ENCODE data around the gene TMEM205.
"Not testable (repeated sequence)": the region's sequence is repeated elsewhere in the genome, so short reads cannot be mapped to it uniquely, and the experiment has no call there.

Gene TMEM205

DNA sequence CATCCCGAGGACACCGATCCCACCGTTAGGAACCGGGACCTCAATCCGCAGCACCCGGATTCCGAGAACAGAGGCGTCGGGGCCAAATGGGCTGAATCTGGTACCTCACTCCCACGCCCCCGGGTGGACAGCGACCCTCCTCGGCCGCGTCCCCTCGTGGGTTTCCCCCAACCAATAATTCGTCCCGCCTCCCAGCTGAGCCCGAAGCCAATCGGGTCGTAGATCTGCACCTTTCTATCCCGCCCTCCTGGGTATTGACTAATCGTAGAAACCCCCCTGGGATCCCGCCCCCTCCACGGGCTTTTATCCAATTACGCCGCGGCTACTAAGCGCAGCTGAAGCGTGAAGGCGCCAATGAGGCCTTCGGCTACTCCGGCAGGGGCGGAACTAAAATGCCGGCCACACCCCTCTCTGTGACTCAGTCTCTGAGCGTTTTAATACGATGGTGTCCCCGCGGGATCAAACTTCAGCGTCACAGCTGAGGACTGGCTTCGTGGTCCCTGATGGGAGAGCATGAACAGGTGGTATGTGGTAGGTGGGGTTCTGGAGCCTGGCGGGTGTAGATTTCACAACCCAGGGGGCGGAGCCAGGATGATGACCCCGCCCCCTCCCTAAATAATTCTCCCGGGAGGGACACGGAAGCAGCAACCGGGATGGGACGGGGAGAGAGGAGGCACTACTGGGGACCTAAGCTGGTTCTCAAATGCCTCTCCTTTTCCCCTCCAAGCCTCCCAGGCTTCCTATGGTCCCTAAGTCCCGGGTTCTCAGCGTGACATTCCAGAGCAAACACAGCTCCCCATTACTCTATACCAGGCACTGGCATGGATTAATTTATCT, at the start of gene TMEM205, which contains the start of gene CCDC159:
TMEM205 (minus strand) TSS at position 165 of the 837 bp plus-strand sequence. CDS start 649 bp downstream, outside the sequence.
CCDC159 (plus strand) TSS at position 416 of the 837 bp plus-strand sequence; CDS start at position 504, 88 bp downstream.
- Mint-ChIP-seq H3K4me3 (peak within 1 kb of the TSS; percentile 99), H3K27ac (peak within 1 kb of the TSS; percentile 99), H3K4me1 (peaks cover 40% of the 10 kb centered on the region), H3K9me3 (peaks cover 4% of the 10 kb centered on the region), H3K36me3 (peaks cover 24% of the 10 kb centered on the region)
- peak; percentile 88 to 97 for DNase-seq (ENCODE audit: low spot score in 2 of 2)
- peak; percentile 97 for ATAC-seq

- no peak for ATAC-seq
- H3K27ac Mint-ChIP-seq = no peak overlapping the region
- H3K4me1 Mint-ChIP-seq = peaks cover 4% of the 10 kb centered on the region
- H3K9me3 Mint-ChIP-seq = no peaks in the 10 kb centered on the region
- no peak overlapping the region for H3K4me3 Mint-ChIP-seq
- H3K36me3 Mint-ChIP-seq = no peaks in the 10 kb centered on the region
- DNase-seq (ENCODE audit: low spot score in 2 of 2) = no peak
Observed at GRCh38 chr19:11390933-11391680, 45.0 kb upstream of the TMEM205 start.

- H3K4me1 Mint-ChIP-seq = peaks cover 3% of the 10 kb centered on the region
- no peaks in the 10 kb centered on the region for H3K9me3 Mint-ChIP-seq
- DNase-seq (ENCODE audit: low spot score in 2 of 2) (no peak), ATAC-seq (no peak)
- no peaks in the 10 kb centered on the region for H3K36me3 Mint-ChIP-seq
- no peak overlapping the region for H3K27ac Mint-ChIP-seq
- H3K4me3 Mint-ChIP-seq = no peak overlapping the region
Observed at GRCh38 chr19:11390359-11390758, 44.3 kb upstream of the TMEM205 start.

- Mint-ChIP-seq H3K4me1 (peaks cover 9% of the 10 kb centered on the region), H3K9me3 (no peaks in the 10 kb centered on the region), H3K4me3 (no peak overlapping the region), H3K27ac (no peak overlapping the region), H3K36me3 (no peaks in the 10 kb centered on the region)
- ATAC-seq (no peak), DNase-seq (ENCODE audit: low spot score in 2 of 2) (no peak)
Observed at GRCh38 chr19:11387162-11388034, 41.3 kb upstream of the TMEM205 start.

DNA sequence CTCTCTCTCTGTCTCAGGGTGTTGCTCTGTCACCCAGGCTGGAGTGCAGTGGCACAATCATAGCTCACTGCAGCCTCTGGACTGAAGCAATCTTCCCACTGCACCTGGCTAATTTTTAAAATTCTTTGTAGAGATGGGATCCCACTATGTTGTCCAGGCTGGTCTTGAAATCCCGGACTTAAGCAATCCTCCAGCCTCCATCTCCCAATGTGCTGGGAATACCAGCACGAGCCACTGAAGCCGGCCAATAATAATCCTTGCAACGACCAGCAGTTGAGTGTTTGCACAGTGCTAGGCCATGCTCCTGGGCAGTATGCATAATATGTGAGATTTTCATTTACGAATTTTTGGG, 38.7 kb upstream of the TMEM205 start:
- Mint-ChIP-seq H3K4me3 (no peak overlapping the region), H3K27ac (no peak overlapping the region), H3K36me3 (peaks cover 13% of the 10 kb centered on the region), H3K4me1 (peaks cover 26% of the 10 kb centered on the region), H3K9me3 (no peaks in the 10 kb centered on the region)
- ATAC-seq = no peak
- no peak for DNase-seq (ENCODE audit: low spot score in 2 of 2)

- no peaks in the 10 kb centered on the region for H3K9me3 Mint-ChIP-seq
- DNase-seq (ENCODE audit: low spot score in 2 of 2) (no peak), ATAC-seq (no peak)
- H3K27ac Mint-ChIP-seq = no peak overlapping the region
- H3K36me3 Mint-ChIP-seq = peaks cover 16% of the 10 kb centered on the region
- H3K4me1 Mint-ChIP-seq = peaks cover 30% of the 10 kb centered on the region
- H3K4me3 Mint-ChIP-seq = peak overlapping the region; percentile 83
Observed at GRCh38 chr19:11383706-11384048, 37.6 kb upstream of the TMEM205 start.

DNA sequence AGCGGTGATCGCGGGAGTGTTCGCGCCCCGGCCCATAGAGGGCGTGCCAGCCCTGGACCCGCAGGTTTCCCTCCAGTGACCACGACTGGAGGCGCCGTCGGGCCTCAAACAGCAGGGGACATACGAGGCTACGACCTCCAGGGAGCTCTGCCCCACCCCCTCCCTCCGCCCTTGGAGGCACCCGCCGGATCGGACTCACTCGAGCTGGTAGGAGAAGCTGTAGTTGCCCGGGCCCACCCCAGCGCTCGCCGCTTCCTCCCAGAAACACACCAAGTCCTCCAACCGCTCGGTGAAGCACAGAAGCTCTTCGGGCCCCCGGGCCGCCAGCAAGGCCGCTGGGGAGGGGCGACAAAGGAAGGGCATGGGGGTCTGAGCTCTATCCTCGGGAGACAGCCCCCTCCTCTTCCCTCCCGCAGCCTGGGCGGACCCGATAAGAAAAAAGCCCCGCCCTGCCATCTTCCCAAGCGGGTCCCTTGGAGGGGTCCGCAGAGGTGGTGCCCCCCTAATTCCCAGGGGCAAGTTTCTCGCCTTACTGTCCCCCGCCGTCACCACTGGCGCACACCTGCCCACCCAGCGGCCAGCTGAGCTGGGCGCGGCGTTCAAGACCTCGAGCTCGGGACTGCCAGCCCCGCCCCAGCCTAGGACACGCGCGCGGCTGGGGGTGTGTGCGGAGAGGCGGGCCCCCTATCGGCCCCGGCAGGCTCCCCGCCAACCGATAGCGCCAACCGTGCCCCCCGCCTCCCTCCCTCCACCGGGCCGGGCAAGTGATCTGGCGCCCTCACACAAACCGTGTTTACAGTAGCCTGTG, 37.0 kb upstream of the TMEM205 start:
- Mint-ChIP-seq H3K36me3 (peaks cover 22% of the 10 kb centered on the region), H3K4me1 (peaks cover 36% of the 10 kb centered on the region), H3K9me3 (no peaks in the 10 kb centered on the region), H3K27ac (peak overlapping the region; percentile 63), H3K4me3 (peak overlapping the region; percentile 83)
- peak; percentile 47 to 77 for DNase-seq (ENCODE audit: low spot score in 2 of 2)
- ATAC-seq = no peak

DNA sequence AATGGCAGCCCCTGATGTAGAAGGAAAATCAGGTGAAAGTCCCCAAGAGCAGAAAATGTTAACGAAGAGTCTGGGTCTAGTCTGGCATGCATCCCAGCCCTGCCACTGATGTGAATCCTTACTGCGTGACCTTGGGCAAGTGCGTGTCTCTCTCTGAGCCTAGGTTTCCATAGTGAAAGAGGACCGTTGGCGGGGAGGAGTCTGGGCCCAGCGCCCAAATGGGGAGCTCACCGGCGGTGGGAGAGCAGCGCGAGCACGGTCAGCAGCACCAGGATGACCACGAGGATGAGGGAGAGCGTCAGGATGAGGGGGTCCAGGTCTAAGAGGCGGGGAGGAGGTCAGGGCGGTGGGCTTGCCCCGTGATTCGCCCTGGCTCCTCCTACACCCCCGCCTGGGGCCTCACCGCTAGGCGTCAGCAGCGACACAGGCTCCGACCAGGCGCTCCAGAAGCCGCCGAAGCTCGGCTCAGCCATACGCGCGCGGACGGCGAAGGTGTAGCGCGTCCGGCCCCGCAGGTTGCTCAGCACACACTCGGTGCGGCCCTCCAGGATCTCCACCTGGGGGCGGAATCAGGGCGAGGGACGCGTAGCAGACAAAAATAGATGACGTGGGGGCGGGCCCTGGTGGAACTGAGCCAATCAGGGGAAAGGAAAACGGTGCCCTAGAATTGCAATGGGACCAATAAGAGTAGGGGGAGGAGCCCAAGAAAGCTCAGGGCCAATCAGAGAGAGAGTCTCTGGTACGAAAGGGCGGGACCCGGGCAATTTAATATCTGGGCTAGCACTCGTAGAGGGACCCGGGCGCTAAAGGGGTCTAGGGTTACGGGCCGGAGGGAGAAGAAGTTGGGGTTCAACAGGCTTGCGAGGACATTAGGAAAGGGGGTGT, 34.8 kb upstream of the TMEM205 start:
- peak overlapping the region; percentile 83 for H3K4me3 Mint-ChIP-seq
- H3K36me3 Mint-ChIP-seq = peaks cover 41% of the 10 kb centered on the region
- no peaks in the 10 kb centered on the region for H3K9me3 Mint-ChIP-seq
- H3K27ac Mint-ChIP-seq = peak overlapping the region; percentile 96
- ATAC-seq (peak; percentile 87), DNase-seq (ENCODE audit: low spot score in 2 of 2) (peak; percentile 84 to 98)
- peaks cover 53% of the 10 kb centered on the region for H3K4me1 Mint-ChIP-seq

DNA sequence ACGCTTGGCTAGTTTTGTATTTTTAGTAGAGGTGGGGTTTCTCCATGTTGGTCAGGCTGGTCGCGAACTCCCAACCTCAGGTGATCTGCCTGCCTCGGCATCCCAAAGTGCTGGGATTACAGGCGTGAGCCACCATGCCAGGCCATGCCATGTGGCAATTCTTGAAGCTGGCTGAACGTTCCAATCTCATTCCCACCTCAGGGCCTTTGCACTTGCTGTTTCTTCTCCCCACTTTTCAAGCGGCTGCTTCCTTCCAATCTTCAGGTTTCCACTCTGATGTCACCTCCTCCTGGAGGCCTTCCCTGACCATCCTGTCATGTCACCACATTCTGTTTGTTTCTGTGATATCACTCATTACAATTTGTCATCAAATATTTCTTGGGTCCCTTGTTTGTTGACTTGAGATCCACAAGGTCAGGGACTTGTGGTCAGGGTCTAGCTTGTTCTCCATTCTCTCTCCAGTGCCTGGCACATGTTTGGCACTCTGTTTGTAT, 33.8 kb upstream of the TMEM205 start:
- DNase-seq (ENCODE audit: low spot score in 2 of 2) = no peak
- H3K27ac Mint-ChIP-seq = peak overlapping the region; percentile 96
- H3K36me3 Mint-ChIP-seq = peaks cover 46% of the 10 kb centered on the region
- H3K4me3 Mint-ChIP-seq = peak overlapping the region; percentile 83
- no peaks in the 10 kb centered on the region for H3K9me3 Mint-ChIP-seq
- H3K4me1 Mint-ChIP-seq = peaks cover 58% of the 10 kb centered on the region
- no peak for ATAC-seq

DNA sequence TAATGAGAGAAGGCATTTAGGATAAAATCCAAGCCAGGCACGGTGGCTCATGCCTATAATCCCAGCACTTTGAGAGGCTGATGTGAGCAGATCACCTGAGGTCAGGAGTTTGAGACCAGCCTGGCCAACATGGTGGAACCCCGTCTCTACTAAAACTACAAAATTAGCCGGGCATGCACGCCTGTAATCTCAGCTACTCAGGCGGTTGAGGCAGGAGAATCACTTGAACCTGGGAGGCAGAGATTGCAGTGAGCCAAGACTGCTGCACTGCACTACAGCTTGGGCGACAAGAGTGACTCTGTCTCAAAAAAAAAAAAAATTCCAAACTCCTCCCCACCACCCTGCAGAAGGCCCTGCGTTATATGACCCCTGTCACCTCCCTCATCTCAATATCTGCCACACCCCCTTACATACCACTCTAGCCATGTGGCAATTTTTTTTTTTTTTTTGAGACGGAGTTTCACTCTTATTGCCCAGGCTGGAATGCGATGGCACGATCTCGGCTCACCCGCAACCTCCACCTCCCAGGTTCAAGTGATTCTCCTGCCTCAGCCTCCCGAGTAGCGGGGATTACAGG, 33.3 kb upstream of the TMEM205 start:
- peak overlapping the region; percentile 83 for H3K4me3 Mint-ChIP-seq
- not testable (repeated sequence) for ATAC-seq; DNase-seq (ENCODE audit: low spot score in 2 of 2); H3K27ac Mint-ChIP-seq; H3K9me3 Mint-ChIP-seq
- H3K36me3 Mint-ChIP-seq = peaks cover 46% of the 10 kb centered on the region
- H3K4me1 Mint-ChIP-seq = peaks cover 58% of the 10 kb centered on the region

DNA sequence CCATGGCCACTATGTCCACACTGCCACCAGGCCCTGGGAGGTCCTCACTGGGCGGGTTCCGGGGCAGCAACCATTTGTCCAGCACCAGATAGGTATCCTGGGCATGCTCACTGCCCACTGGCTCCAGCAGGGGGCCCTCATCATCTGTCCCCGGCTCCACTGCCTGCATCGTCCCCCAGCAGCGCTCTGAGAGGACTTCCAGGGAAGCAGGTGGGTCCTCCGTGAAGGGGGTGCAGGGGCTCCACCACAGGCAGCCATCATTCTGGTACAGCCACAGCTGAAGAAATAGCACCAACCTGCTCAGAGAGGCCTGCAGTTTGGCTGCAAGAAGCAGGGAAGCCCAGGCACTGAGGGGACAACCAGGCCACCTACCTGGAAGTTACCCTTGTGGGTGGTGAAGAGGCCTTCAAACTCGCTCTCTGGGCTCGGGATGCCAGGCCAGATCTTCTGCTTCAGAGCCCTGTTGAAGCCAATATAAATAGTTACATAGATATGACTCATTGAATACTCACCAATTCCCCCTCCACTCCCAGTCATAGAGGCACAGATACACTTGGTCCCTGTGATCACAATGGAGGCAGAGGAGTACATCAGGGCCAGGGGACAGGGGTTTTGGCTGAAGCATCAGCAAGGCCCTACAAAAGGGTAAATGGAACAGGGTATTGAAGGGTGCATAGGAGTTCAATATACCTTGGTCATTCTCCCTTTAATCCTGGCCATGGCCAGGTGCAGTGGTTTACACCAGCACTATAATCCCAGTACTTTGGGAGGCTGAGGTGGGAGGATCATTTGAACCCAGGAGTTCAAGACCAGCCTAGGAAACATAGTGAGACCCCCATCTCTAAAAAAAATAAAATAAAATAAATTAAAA, 32.5 kb upstream of the TMEM205 start:
- Mint-ChIP-seq H3K9me3 (no peaks in the 10 kb centered on the region), H3K4me3 (peak overlapping the region; percentile 22), H3K27ac (peak overlapping the region; percentile 61), H3K36me3 (peaks cover 46% of the 10 kb centered on the region), H3K4me1 (peaks cover 58% of the 10 kb centered on the region)
- DNase-seq (ENCODE audit: low spot score in 2 of 2) = no peak
- no peak for ATAC-seq

DNA sequence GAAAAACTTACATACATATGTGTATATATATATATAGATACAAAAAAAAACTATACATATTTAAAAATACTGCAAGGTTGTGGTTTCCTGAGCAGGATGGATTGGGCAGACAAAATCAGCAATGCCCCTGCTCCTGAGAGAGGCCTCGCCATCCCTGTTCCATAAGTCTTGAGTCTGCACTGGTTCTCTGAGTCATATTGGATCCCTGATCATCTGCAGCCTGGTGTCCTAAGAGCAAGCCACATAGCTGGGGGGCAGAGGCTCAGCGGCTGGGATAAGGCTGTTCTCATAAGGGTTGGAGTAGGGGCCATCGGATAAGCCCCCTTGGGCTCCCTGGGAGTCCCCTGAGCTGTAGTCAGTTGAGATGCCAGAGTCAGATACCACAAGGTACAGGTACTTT, 31.7 kb upstream of the TMEM205 start:
- H3K9me3 Mint-ChIP-seq = no peaks in the 10 kb centered on the region
- no peak overlapping the region for H3K4me3 Mint-ChIP-seq
- peak overlapping the region; percentile 15 for H3K27ac Mint-ChIP-seq
- peaks cover 46% of the 10 kb centered on the region for H3K36me3 Mint-ChIP-seq
- DNase-seq (ENCODE audit: low spot score in 2 of 2) = no peak
- ATAC-seq = no peak
- peaks cover 53% of the 10 kb centered on the region for H3K4me1 Mint-ChIP-seq

Measured in stimulated activated effector memory CD8-positive, alpha-beta T cell treated with anti-CD3 and anti-CD28 coated beads, Interleukin-12 subunit alpha, Interleukin-12 subunit beta, amount 100 ng/mL, for 72 hours (primary cell).